Tibial nerve (tissue), 4 donors: Measurements from ENCODE around the gene C6orf47. TPM values are rescaled to one million over a fixed set of nuclear protein-coding genes. Genes with fewer than 3 reads are reported as not detected.

ENCODE experiments used
- DNase-seq, 2 donors: peaks; one replicate each; pipeline ENCODE4 v3.0.0-alpha.2; 2019; ENCODE audit warnings: low spot score in 2 of 2
- H3K27ac ChIP-seq, 4 donors: fragments of 200-600 bp; sonication (generic) in 3 of 4; one replicate each; pipeline ENCODE4 v1.5.1; 2017 to 2019; ENCODE audit warnings: mild to moderate bottlenecking in 1 of 4
- H3K27me3 ChIP-seq, 2 donors: fragments of 200-600 bp; sonication (generic) in 1 of 2; one replicate each; pipeline versions ENCODE4 v1.5.1 to v1.6.0; 2017 to 2019
- H3K36me3 ChIP-seq, 3 donors: fragments of 200-600 bp; sonication (generic); one replicate each; pipeline ENCODE4 v1.5.1; 2018 to 2019
- H3K4me1 ChIP-seq, 4 donors: fragments of 200-600 bp; sonication (generic) in 3 of 4; one replicate each; pipeline ENCODE4 v1.5.1; 2017 to 2019
- H3K4me3 ChIP-seq, 4 donors: fragments of 200-600 bp; sonication (generic) in 3 of 4; one replicate each; pipeline ENCODE4 v1.5.1; 2017 to 2019; ENCODE audit warnings: mild to moderate bottlenecking in 1 of 4, moderate library complexity in 1 of 4
- H3K9me3 ChIP-seq, 4 donors: fragments of 200-600 bp; sonication (generic) in 3 of 4; one replicate each; pipeline ENCODE4 v1.5.1; 2017 to 2019
- EP300 ChIP-seq, 2 donors: sonication (generic); formaldehyde crosslinking; IDR thresholded peaks; one replicate each; pipeline ENCODE4 v1.6.1; 2017; ENCODE audit warnings: antibody characterized with exemption in 2 of 2, mild to moderate bottlenecking in 1 of 2
- POLR2A ChIP-seq, 2 donors: fragments of 450-650 bp; IDR thresholded peaks; one replicate each; pipeline ENCODE4 v1.6.1; 2017; ENCODE audit warnings: antibody characterized with exemption in 2 of 2, mild to moderate bottlenecking in 2 of 2, moderate library complexity in 2 of 2
- WGBS, 2 donors: methylation state at CpG; one replicate each; pipeline ENCODE4 v1.1.5; 2018; 5-methylcytosine and 5-hydroxymethylcytosine counted together
- small RNA-seq: library from RNA; depleted of rRNA; stranded (forward); fragments of <200 nt; gene quantifications from one replicate; pipeline ENCODE3, GENCODE V24; 2016
- total RNA-seq, 4 donors: library from RNA; depleted of rRNA; stranded (reverse); fragments of >200 nt; gene quantifications; one replicate each; pipeline ENCODE4 v1.1.0, GENCODE V29; 2016
- TF ChIP-seq, protein P1 (sequence below), 5 experiments: fragments of 200-600 bp in 3 of 5; fragments of 450-650 bp in 2 of 5; sonication (generic) in 3 of 5; IDR thresholded peaks; one replicate each; pipeline ENCODE4 v1.5.1; 2016 to 2019; ENCODE audit warnings: antibody characterized with exemption in 5 of 5, mild to moderate bottlenecking in 3 of 5, moderate library complexity in 2 of 5

The C6orf47 gene
- total RNA-seq, 4 donors from 2014 or later: 13.8 to 23.3 (median 20.5) TPM

- no peaks in the 10 kb centered on the region for H3K36me3 ChIP-seq
- DNase-seq: no peak
- H3K4me1 ChIP-seq: no peaks in the 10 kb centered on the region
- no peak for TF ChIP-seq EP300 (IDR thresholded peaks at IDR 0.05)
- TF ChIP-seq POLR2A (IDR thresholded peaks at IDR 0.05): no peak
- TF ChIP-seq, protein P1, sequence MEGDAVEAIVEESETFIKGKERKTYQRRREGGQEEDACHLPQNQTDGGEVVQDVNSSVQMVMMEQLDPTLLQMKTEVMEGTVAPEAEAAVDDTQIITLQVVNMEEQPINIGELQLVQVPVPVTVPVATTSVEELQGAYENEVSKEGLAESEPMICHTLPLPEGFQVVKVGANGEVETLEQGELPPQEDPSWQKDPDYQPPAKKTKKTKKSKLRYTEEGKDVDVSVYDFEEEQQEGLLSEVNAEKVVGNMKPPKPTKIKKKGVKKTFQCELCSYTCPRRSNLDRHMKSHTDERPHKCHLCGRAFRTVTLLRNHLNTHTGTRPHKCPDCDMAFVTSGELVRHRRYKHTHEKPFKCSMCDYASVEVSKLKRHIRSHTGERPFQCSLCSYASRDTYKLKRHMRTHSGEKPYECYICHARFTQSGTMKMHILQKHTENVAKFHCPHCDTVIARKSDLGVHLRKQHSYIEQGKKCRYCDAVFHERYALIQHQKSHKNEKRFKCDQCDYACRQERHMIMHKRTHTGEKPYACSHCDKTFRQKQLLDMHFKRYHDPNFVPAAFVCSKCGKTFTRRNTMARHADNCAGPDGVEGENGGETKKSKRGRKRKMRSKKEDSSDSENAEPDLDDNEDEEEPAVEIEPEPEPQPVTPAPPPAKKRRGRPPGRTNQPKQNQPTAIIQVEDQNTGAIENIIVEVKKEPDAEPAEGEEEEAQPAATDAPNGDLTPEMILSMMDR (IDR thresholded peaks at IDR 0.05): no peak
- H3K27me3 ChIP-seq: no peaks in the 10 kb centered on the region
- 55 to 64% methylated on average over 8 of the region's 8 CpGs for WGBS, 2 donors
- no peaks in the 10 kb centered on the region for H3K9me3 ChIP-seq
- H3K27ac ChIP-seq: no peak overlapping the region
- H3K4me3 ChIP-seq: no peak overlapping the region
Measured at GRCh38 chr6:31609519-31610406, 50.8 kb downstream of the C6orf47 start.

Small RNAs within 50 kb of the gene (small RNA-seq; reads per million reads assigned to genes)
- gene MIR4646 (not detected), gene MIR6832 (not detected), gene RF00019 (not detected), gene SNORA38 (5.1 reads per million, percentile 84 among the genes with 10 or more reads in this experiment), gene UQCRHP1 (not detected)

Other genes with a start within 250 kb of the C6orf47 start
- gene MICB, start 162.6 kb downstream of the C6orf47 start, total RNA-seq: 1 to 10 TPM; 1.0 to 8.0 (median 4.1) TPM
- not detected for gene MCCD1, start 131.8 kb downstream of the C6orf47 start, total RNA-seq
- 100 to 1,000 TPM; 306 to 436 (median 358) TPM for gene DDX39B, start 118.8 kb downstream of the C6orf47 start, total RNA-seq
- 1 to 10 TPM in 3 of 4 donors, under 1 TPM in 1; 0.60 to 3.8 (median 2.2) TPM for gene ATP6V1G2, start 114.2 kb downstream of the C6orf47 start, total RNA-seq
- 10 to 100 TPM; 26.2 to 30.2 (median 27.7) TPM for gene NFKBIL1, start 113.2 kb downstream of the C6orf47 start, total RNA-seq
- not detected for gene LTA, start 88.5 kb downstream of the C6orf47 start, total RNA-seq
- gene TNF, start 85.2 kb downstream of the C6orf47 start, total RNA-seq: not detected
- not detected for gene LTB, start 78.4 kb downstream of the C6orf47 start, total RNA-seq
- 10 to 100 TPM; 15.7 to 86.5 (median 20.8) TPM for gene LST1, start 74.5 kb downstream of the C6orf47 start, total RNA-seq
- not detected for gene NCR3, start 67.8 kb downstream of the C6orf47 start, total RNA-seq
- 10 to 100 TPM; 27.1 to 66.3 (median 50.4) TPM for gene AIF1, start 45.5 kb downstream of the C6orf47 start, total RNA-seq
- gene PRRC2A, start 40.1 kb downstream of the C6orf47 start, total RNA-seq: 100 to 1,000 TPM in 2 of 4 donors, 10 to 100 TPM in 2; 71.4 to 113 (median 88.0) TPM
- gene BAG6, start 8.1 kb downstream of the C6orf47 start, total RNA-seq: 100 to 1,000 TPM; 189 to 228 (median 210) TPM
- gene APOM, start 4.9 kb downstream of the C6orf47 start, total RNA-seq: 1 to 10 TPM in 1 of 4 donors, under 1 TPM in 2, not detected in 1; 0.63 to 2.0 (median 0.90) TPM
- 10 to 100 TPM; 18.8 to 30.0 (median 26.5) TPM for gene GPANK1, start 4.2 kb upstream of the C6orf47 start, total RNA-seq
- 100 to 1,000 TPM; 183 to 207 (median 188) TPM for gene CSNK2B, start 5.3 kb upstream of the C6orf47 start, total RNA-seq
- gene LY6G5B, start 9.2 kb upstream of the C6orf47 start, total RNA-seq: 10 to 100 TPM in 2 of 4 donors, 1 to 10 TPM in 2; 7.6 to 13.0 (median 9.8) TPM
- gene LY6G5C, start 20.3 kb upstream of the C6orf47 start, total RNA-seq: under 1 TPM in 1 of 4 donors, not detected in 3; 0.84 TPM
- gene ABHD16A, start 42.5 kb upstream of the C6orf47 start, total RNA-seq: 10 to 100 TPM; 37.1 to 62.1 (median 49.9) TPM
- gene LY6G6F, start 46.1 kb upstream of the C6orf47 start, total RNA-seq: not detected
- gene LY6G6D, start 54.6 kb upstream of the C6orf47 start, total RNA-seq: not detected
- not detected for gene LY6G6C, start 61.0 kb upstream of the C6orf47 start, total RNA-seq
- gene MPIG6B, start 62.6 kb upstream of the C6orf47 start, total RNA-seq: not detected
- gene DDAH2, start 68.5 kb upstream of the C6orf47 start, total RNA-seq: 100 to 1,000 TPM; 134 to 193 (median 166) TPM
- gene CLIC1, start 75.8 kb upstream of the C6orf47 start, total RNA-seq: 100 to 1,000 TPM; 216 to 341 (median 246) TPM
- 10 to 100 TPM; 12.2 to 25.5 (median 18.4) TPM for gene MSH5, start 79.2 kb upstream of the C6orf47 start, total RNA-seq
- 1 to 10 TPM in 3 of 4 donors, not detected in 1; 1.5 to 5.5 (median 4.8) TPM for gene SAPCD1, start 101.9 kb upstream of the C6orf47 start, total RNA-seq
- under 1 TPM; 0.21 to 0.66 (median 0.35) TPM for gene VWA7, start 116.5 kb upstream of the C6orf47 start, total RNA-seq
- 10 to 100 TPM; 40.8 to 58.6 (median 50.1) TPM for gene VARS1, start 135.0 kb upstream of the C6orf47 start, total RNA-seq
- gene LSM2, start 146.2 kb upstream of the C6orf47 start, total RNA-seq: 10 to 100 TPM; 23.9 to 31.8 (median 28.4) TPM
- 1 to 10 TPM in 2 of 4 donors, under 1 TPM in 2; 0.20 to 2.4 (median 1.2) TPM for gene HSPA1L, start 154.5 kb upstream of the C6orf47 start, total RNA-seq
- gene HSPA1A, start 154.8 kb upstream of the C6orf47 start, total RNA-seq: 100 to 1,000 TPM; 170 to 304 (median 221) TPM
- 100 to 1,000 TPM; 134 to 186 (median 168) TPM for gene HSPA1B, start 167.0 kb upstream of the C6orf47 start, total RNA-seq
- gene NEU1, start 202.0 kb upstream of the C6orf47 start, total RNA-seq: 10 to 100 TPM; 25.8 to 44.6 (median 33.8) TPM
- under 1 TPM in 3 of 4 donors, not detected in 1; 0.22 to 0.84 (median 0.59) TPM for gene SLC44A4, start 218.2 kb upstream of the C6orf47 start, total RNA-seq
- 10 to 100 TPM; 38.2 to 63.9 (median 46.8) TPM for gene EHMT2, start 236.9 kb upstream of the C6orf47 start, total RNA-seq
- gene ZBTB12, start 241.3 kb upstream of the C6orf47 start, total RNA-seq: 1 to 10 TPM in 3 of 4 donors, under 1 TPM in 1; 0.63 to 3.5 (median 2.9) TPM